IMR-90 (cell line): Measurements from ENCODE around the gene MORC2. TPM values are rescaled to one million over a fixed set of nuclear protein-coding genes. Genes with fewer than 3 reads are reported as not detected.

ENCODE experiments used
- ATAC-seq: fragments of 200-7000 bp; cut with Tn5 transposase; 2 replicates; pipeline ENCODE4 v1.9.1; 2020; ENCODE audit warnings: low read depth, mild to moderate bottlenecking, moderate library complexity
- BruUV-seq: library from RNA; stranded (reverse); fragments of 400-500 nt; replicated peaks from 2 replicates; lab custom pipeline; 2021; lab: Mats Ljungman, UMichigan
- CTCF ChIA-PET: fragments of 300-600 bp; formaldehyde crosslinking; extraction: SDS; loops from one replicate; lab custom pipeline; 2021; ENCODE audit warnings: antibody characterized with exemption; lab: Yijun Ruan, JAX
- POLR2A ChIA-PET: fragments of 300-600 bp; sonication (Branson Sonifier 250); formaldehyde crosslinking; loops from one replicate; lab custom pipeline; 2022; ENCODE audit warnings: antibody characterized with exemption; ENCODE audit not compliant: unreplicated experiment; lab: Charles Lee
- DNase-seq: peaks from one replicate; pipeline ENCODE4 v3.0.0; 2013
- H2AFZ ChIP-seq: replicated peaks from 2 replicates; pipeline ENCODE3; 2013; ENCODE audit warnings: low read length, mild to moderate bottlenecking; ENCODE audit not compliant: poor library complexity
- H2AK5ac ChIP-seq: 2 replicates; pipeline ENCODE4 v1.6.1; 2013; ENCODE audit warnings: low read depth, low read length, inconsistent platforms
- H2AK9ac ChIP-seq: replicated peaks from 2 replicates; pipeline ENCODE3; 2013; ENCODE audit warnings: mild to moderate bottlenecking, low read depth, low read length, moderate library complexity; ENCODE audit not compliant: poor library complexity
- H2BK120ac ChIP-seq: 2 replicates; pipeline ENCODE4 v1.6.1; 2013; ENCODE audit warnings: low read depth, low read length, inconsistent platforms
- H2BK15ac ChIP-seq: 3 replicates; pipeline ENCODE4 v1.6.1; 2013; ENCODE audit warnings: low read depth, low read length, inconsistent platforms
- H2BK20ac ChIP-seq: 2 replicates; pipeline ENCODE4 v1.6.1; 2013; ENCODE audit warnings: low read depth, mild to moderate bottlenecking, inconsistent platforms, low read length, moderate library complexity
- H2BK5ac ChIP-seq: 2 replicates; pipeline ENCODE4 v1.6.1; 2013; ENCODE audit warnings: mild to moderate bottlenecking, low read depth, low read length, inconsistent platforms; ENCODE audit not compliant: poor library complexity, severe bottlenecking
- H3K14ac ChIP-seq: replicated peaks from 2 replicates; pipeline ENCODE4 v1.6.1; 2013; ENCODE audit warnings: low read depth, low read length, inconsistent platforms
- H3K18ac ChIP-seq: 2 replicates; pipeline ENCODE4 v1.6.1; 2013; ENCODE audit warnings: low read depth, low read length, control low read depth
- H3K23ac ChIP-seq: 2 replicates; pipeline ENCODE4 v1.6.1; 2013; ENCODE audit warnings: low read depth, low read length, inconsistent platforms
- H3K27ac ChIP-seq: 2 replicates; pipeline ENCODE4 v1.5.1; 2013; ENCODE audit warnings: mild to moderate bottlenecking, control low read depth, low read length; ENCODE audit not compliant: insufficient read depth
- H3K27me3 ChIP-seq: 2 replicates; pipeline ENCODE4 v1.6.1; 2013; ENCODE audit warnings: low read length; ENCODE audit not compliant: control insufficient read depth, insufficient read depth
- H3K36me3 ChIP-seq: 2 replicates; pipeline ENCODE4 v1.6.1; 2013; ENCODE audit warnings: low read length, mixed read lengths; ENCODE audit not compliant: control insufficient read depth, insufficient read depth
- H3K4ac ChIP-seq: 2 replicates; pipeline ENCODE4 v1.6.1; 2013; ENCODE audit warnings: low read depth, low read length, inconsistent platforms
- H3K4me1 ChIP-seq: 2 replicates; pipeline ENCODE4 v1.6.1; 2013; ENCODE audit warnings: low read length, mixed read lengths; ENCODE audit not compliant: control insufficient read depth, insufficient read depth
- H3K4me2 ChIP-seq: 2 replicates; pipeline ENCODE4 v1.6.1; 2013; ENCODE audit warnings: low read depth, mild to moderate bottlenecking, control low read depth, low read length, moderate library complexity
- H3K4me3 ChIP-seq: 2 replicates; pipeline ENCODE4 v1.5.1; 2013; ENCODE audit warnings: low read depth, mild to moderate bottlenecking, control low read depth, low read length, moderate library complexity; ENCODE audit not compliant: insufficient read depth
- H3K56ac ChIP-seq: 2 replicates; pipeline ENCODE4 v1.6.1; 2013; ENCODE audit warnings: low read length, inconsistent platforms; ENCODE audit not compliant: insufficient read depth; ENCODE audit errors: extremely low read depth
- H3K79me1 ChIP-seq, 2 experiments: 2 replicates each; pipeline ENCODE4 v1.6.1; 2013; ENCODE audit warnings: low read length in 2 of 2, inconsistent platforms in 1 of 2, low read depth in 1 of 2
- H3K9ac ChIP-seq: 2 replicates; pipeline ENCODE4 v1.6.1; 2013; ENCODE audit warnings: low read depth, low read length, control low read depth
- H3K9me1 ChIP-seq: 2 replicates; pipeline ENCODE4 v1.6.1; 2013; ENCODE audit warnings: low read length, inconsistent platforms; ENCODE audit not compliant: insufficient read depth
- H3K9me3 ChIP-seq: 2 replicates; pipeline ENCODE4 v1.6.1; 2013; ENCODE audit warnings: low read length; ENCODE audit not compliant: control insufficient read depth, insufficient read depth
- H4K20me1 ChIP-seq: 2 replicates; pipeline ENCODE4 v1.6.1; 2013; ENCODE audit warnings: low read length, inconsistent platforms; ENCODE audit not compliant: insufficient read depth
- H4K5ac ChIP-seq: 2 replicates; pipeline ENCODE4 v1.6.1; 2013; ENCODE audit warnings: mild to moderate bottlenecking, low read depth, low read length, control low read depth
- H4K8ac ChIP-seq, 2 experiments: 2 replicates each; pipeline ENCODE4 v1.6.1; 2013; ENCODE audit warnings: low read depth in 2 of 2, low read length in 2 of 2, control low read depth in 1 of 2, inconsistent platforms in 1 of 2
- H4K91ac ChIP-seq: 2 replicates; pipeline ENCODE4 v1.6.1; 2013; ENCODE audit warnings: low read depth, low read length, inconsistent platforms; ENCODE audit not compliant: insufficient read depth
- CEBPB ChIP-seq: IDR thresholded peaks from 2 replicates; pipeline ENCODE4 v1.6.1; 2012; ENCODE audit warnings: low read depth, low read length, improper control_type of control experiment
- MAFK ChIP-seq: IDR thresholded peaks from 2 replicates; pipeline ENCODE4 v1.6.1; 2012; ENCODE audit warnings: low read depth, low read length, improper control_type of control experiment
- MXI1 ChIP-seq: IDR thresholded peaks from 2 replicates; pipeline ENCODE4 v1.6.1; 2012; ENCODE audit warnings: low read depth, mild to moderate bottlenecking, low read length, moderate library complexity, borderline replicate concordance
- POLR2A ChIP-seq: IDR thresholded peaks from 2 replicates; pipeline ENCODE4 v1.6.1; 2012; ENCODE audit warnings: mild to moderate bottlenecking, low read depth, low read length
- SMC3 ChIP-seq: fragments of 150-350 bp; IDR thresholded peaks from 2 replicates; pipeline ENCODE4 v1.6.1; 2016; ENCODE audit warnings: low read depth, mild to moderate bottlenecking, antibody characterized with exemption, low read length, moderate library complexity
- WGBS, 2 experiments: methylation state at CpG; one replicate each; pipeline versions ENCODE4 v1.1.5 to v1.1.7; 2013; ENCODE audit warnings: missing lambda C conversion rate in 2 of 2; ENCODE audit not compliant: insufficient read length in 1 of 2; ENCODE audit errors: extremely low coverage in 2 of 2; 5-methylcytosine and 5-hydroxymethylcytosine counted together
- dilution Hi-C: fragments of 300-500 bp; cut with HindIII; formaldehyde crosslinking; loops from one replicate; pipeline ENCODE4 v1.14.3; 2018; ENCODE audit warnings: low sequenced_read_pairs; ENCODE audit not compliant: unreplicated experiment
- in situ Hi-C: fragments of 300-500 bp; cut with MboI; formaldehyde crosslinking; loops from 3 replicates; pipeline ENCODE4 v1.14.3; 2019; ENCODE audit warnings: low sequenced_read_pairs, inconsistent platforms, mixed read lengths
- intact Hi-C: fragments of 100-400 bp; cut with micrococcal nuclease; formaldehyde crosslinking; loops from 2 replicates; pipeline ENCODE4 v1.10.0; 2022
- polyA plus RNA-seq, 3 experiments: library from polyadenylated mRNA; depleted of rRNA; stranded (reverse); fragments of >200 nt; gene quantifications; 2 replicates each; pipeline ENCODE4 v1.2.3, GENCODE V29; 2012; ENCODE audit warnings: low replicate concordance in 1 of 3
- total RNA-seq: library from RNA; depleted of rRNA; stranded (reverse); fragments of >200 nt; gene quantifications from 2 replicates; pipeline ENCODE4 v1.2.3, GENCODE V29; 2012
- TF ChIP-seq, protein P1 (sequence below): fragments of 150-350 bp; IDR thresholded peaks from 2 replicates; pipeline ENCODE4 v1.6.1; 2017; ENCODE audit warnings: mild to moderate bottlenecking, antibody characterized with exemption, low read length, low read depth

The MORC2 gene
- total and polyA plus RNA-seq, 2 of the 4 experiments (the other 2 are of a cell fraction): 15.8 to 24.7 TPM

GRCh38 chr22:30880847-30881246 is 87.7 kb downstream of the MORC2 start:
- H2BK20ac ChIP-seq: no peak overlapping the region
- no peak overlapping the region for H4K8ac ChIP-seq
- dilution Hi-C loops (no loop called here), intact Hi-C loops (no loop called here), in situ Hi-C loops (no loop called here)
- DNase-seq (no peak), ATAC-seq (no peak)
- no peaks in the 10 kb centered on the region; the same call in 1 of the 2 replicates for H3K27me3 ChIP-seq
- no peaks in the 10 kb centered on the region for H4K20me1 ChIP-seq
- no peak overlapping the region for H3K23ac ChIP-seq
- no peak overlapping the region for H3K4ac ChIP-seq
- H3K18ac ChIP-seq: no peak overlapping the region
- H3K4me2 ChIP-seq: no peak overlapping the region
- H2BK120ac ChIP-seq: no peak overlapping the region
- peak overlapping the region; percentile 43 for H2AFZ ChIP-seq
- no peaks in the 10 kb centered on the region; the same call in 1 of the 2 replicates for H3K4me1 ChIP-seq
- H4K5ac ChIP-seq: no peak overlapping the region
- no peaks in the 10 kb centered on the region for H3K9me1 ChIP-seq
- no peak overlapping the region for H3K56ac ChIP-seq
- no peak overlapping the region for H2BK5ac ChIP-seq
- no peak overlapping the region for H4K91ac ChIP-seq
- H3K36me3 ChIP-seq: no peaks in the 10 kb centered on the region
- no peak overlapping the region for H2BK15ac ChIP-seq
- no peaks in the 10 kb centered on the region for H3K9me3 ChIP-seq
- H3K27ac ChIP-seq: no peak overlapping the region
- H3K79me1 ChIP-seq: no peaks in the 10 kb centered on the region
- ChIA-PET CTCF (interaction anchor here (1.4 kb wide), 1 partner anchor 9 kb away, joined by 3 read pairs; no protein-coding TSS in a partner anchor), POLR2A (no interaction called here)
- no peak for TF ChIP-seq CEBPB
- no peak for TF ChIP-seq MAFK
- TF ChIP-seq POLR2A: no peak
- TF ChIP-seq SMC3: no peak
- no peak for TF ChIP-seq MXI1
- TF ChIP-seq, protein P1, sequence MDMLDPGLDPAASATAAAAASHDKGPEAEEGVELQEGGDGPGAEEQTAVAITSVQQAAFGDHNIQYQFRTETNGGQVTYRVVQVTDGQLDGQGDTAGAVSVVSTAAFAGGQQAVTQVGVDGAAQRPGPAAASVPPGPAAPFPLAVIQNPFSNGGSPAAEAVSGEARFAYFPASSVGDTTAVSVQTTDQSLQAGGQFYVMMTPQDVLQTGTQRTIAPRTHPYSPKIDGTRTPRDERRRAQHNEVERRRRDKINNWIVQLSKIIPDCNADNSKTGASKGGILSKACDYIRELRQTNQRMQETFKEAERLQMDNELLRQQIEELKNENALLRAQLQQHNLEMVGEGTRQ: no peak
- no TSS peak for BruUV-seq
- no CpG with 5 or more reads among the region's 5 CpGs for WGBS, 2 experiments
- no peak overlapping the region for H3K9ac ChIP-seq
- H3K14ac ChIP-seq: no peak overlapping the region
- no peak overlapping the region for H3K4me3 ChIP-seq
- H2AK9ac ChIP-seq: no peak overlapping the region
- H2AK5ac ChIP-seq: no peak overlapping the region
